Activated CD4-positive, CD25-positive, alpha-beta regulatory T cell treated with anti-CD3 and anti-CD28 coated beads, Interleukin-2, amount 50 U/mL, for 16 hours (primary cell): ENCODE results near the gene MCCD1.
A peak's percentile ranks its signal among the peaks of the same experiment; 100 is the strongest.

ENCODE experiments used
- DNase-seq: peaks from one replicate; pipeline ENCODE4 v3.0.0-alpha.2; 2020; ENCODE audit warnings: low read depth, low spot score

Gene MCCD1

DNA sequence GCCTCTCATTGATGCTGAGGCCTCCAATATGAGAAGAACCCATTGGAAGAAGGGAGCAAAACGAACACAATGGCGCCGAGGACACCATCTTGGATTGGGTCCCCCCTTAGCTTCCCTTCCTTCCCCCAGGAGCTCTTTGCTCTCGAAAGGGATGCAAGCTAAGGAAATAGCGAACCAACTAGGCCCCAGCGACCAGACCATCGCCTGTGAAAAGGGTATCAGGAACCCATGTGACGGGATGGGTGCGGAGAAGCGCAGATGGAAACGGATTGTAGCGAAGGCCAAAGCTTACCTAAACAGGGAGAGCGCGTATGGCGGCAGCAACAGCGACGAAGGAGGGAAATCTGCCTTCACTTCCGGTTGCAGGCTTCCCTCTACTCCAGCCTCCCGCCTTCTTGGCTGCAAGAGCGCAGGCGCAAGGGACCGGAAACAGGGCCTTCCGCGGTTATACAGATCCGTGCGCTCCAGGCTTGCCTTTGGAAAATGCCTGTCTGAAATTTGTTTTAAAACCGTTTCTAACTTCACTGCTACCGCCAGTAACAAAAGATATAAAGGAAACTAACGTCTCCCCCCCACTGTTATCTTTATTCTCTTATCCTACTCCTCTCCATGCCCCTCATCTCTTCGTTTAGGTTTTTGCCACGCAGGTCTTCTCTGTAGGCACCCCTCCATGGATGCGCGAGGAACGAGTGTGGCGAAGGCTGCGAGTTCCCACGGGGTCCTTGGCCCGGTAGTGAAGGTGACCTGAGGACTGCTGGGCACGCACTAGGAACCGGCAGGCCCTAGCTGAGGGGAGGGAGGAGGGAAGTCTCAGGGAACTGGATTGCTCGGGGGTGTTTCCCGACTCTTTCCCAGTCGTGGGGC is 13.1 kb downstream of the MCCD1 start, which contains the start of gene DDX39B:
Gene DDX39B (minus strand): TSS at position 346 of the 864 bp plus-strand sequence. CDS start 1,471 bp downstream, outside the sequence.
- peak; percentile 90 for DNase-seq

DNA sequence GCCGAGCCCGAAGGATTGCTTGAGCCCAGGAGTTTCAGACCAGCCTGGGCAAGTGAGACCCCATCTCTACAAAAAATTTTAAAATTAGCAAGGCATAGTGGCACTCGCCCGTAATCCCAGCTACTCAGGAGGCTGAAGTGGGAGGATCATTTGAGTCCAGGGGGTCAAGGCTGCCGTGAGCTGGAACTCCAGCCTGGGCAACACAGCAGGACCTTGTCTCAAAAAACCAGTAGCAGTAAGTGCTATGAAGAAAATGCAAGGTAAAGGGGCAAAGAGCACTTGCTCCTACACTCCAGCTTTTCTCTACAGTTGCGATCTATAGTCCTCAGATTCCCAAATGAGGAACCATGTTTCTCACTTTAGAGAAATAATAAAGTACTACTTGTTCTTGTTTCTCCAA is 14.9 kb downstream of the MCCD1 start:
- no peak for DNase-seq

DNA sequence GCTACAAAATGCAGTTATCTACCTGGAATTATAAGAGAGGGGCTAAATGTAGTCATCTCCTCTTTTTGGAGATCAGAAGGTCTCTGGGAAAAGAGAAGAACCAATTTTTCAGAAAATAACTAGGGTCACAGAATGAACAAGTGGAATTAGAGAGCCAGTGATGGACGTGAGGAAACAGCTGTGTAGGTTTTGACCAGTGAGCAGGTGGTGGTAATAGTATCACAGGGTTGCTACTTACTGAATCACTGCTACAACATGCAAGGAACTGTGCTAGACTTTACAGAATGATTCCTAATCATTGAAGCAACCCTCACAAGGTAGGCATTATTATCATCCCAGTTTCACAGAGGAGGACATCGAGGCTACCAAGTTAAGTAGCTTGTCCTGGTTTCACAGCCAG is 15.9 kb downstream of the MCCD1 start:
- DNase-seq, result no peak

DNA sequence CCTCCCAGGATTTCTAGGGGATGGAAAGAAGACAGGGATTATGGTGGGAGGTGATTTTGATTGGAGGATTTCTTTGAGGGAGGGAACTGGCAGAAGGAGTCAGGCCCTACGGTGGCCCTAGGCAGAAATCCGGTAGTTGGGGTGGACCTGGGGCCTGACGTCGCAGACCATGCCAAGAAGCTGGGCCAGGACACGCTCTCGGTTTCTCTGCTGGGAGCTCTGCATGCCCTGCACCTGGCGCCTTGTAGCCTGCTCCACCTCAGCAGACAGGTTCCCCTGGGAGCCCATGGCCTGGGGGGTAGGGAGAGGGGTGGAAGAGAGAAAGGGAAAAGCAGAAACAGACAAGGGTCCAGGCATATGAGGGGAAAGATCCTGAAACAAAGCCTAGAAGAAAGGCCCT is 16.5 kb downstream of the MCCD1 start:
- no peak for DNase-seq

DNA sequence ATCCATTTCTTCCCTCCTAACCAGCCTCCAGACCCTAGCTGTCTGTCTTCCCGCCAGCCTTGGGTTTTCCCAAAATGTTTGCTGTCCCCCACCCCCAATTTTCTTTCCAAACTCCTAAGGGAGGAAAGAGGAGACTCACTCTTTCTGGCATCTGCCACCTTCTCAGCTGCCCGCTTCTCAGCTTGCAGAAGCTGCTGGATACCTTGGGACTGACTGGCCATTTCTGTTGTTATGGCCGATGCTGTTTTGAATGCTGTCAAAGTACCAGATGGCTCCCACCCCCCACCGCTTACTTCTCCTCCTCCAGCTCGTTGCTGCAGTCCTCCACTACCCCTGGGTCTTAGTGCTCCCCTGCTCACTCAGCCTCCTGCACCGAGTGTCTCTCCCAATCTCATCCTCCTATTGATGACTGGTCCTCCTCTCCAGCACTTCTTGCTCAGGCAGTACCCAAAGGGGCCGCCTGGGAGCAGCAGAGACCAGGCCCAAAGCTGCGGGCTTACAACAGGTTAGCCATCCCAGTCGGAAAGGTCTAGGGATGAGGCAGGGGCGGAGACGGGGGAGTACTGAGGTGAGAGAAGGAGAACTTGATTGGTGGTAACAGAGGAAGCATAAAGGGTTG is 17.7 kb downstream of the MCCD1 start, which contains the start of gene ATP6V1G2:
Gene ATP6V1G2 (minus strand): TSS at position 270 of the 619 bp plus-strand sequence. CDS start 49 bp downstream, at position 221.
- DNase-seq, result peak; percentile 74

DNA sequence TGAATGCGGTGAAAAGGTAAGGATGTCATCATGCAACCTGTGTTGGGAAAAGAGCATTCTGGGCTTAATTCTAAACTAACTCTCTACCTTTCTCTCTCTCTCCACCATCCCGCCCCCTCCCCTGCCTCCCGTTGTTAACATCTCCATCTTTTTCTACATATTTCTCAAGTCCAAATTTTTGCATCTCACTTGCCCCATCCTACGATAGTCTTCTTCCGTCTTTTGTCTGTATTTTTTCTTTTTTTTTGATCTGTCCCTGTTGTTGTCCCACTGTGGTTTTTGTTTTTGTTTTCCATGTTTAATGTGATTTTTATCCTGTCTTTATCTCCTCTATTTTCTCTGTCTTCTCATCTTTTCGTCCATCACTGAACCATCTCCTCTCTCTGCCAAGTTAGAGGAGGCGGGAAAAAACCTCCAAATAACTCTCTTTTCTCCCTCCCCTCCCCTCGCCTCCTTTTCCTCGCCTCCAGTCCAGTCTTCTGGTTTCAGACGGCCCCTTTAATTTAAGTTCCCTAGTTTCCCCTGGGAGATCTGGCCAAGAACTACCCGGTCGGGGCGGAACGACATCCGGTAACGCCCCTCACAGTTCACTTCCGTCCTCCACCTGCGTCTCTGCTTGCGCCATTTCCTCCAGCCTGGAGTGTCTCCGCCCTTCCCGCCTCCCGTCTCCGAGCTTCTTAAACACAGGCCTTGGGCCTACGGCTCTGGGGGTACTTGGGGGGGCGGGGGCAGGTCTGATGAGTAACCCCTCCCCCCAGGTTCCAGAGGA is 18.4 kb downstream of the MCCD1 start, which contains the start of gene NFKBIL1:
Gene NFKBIL1 (plus strand): TSS at position 651 of the 769 bp plus-strand sequence. CDS start 87 bp downstream, at position 738.
- DNase-seq, result peak; percentile 81

DNA sequence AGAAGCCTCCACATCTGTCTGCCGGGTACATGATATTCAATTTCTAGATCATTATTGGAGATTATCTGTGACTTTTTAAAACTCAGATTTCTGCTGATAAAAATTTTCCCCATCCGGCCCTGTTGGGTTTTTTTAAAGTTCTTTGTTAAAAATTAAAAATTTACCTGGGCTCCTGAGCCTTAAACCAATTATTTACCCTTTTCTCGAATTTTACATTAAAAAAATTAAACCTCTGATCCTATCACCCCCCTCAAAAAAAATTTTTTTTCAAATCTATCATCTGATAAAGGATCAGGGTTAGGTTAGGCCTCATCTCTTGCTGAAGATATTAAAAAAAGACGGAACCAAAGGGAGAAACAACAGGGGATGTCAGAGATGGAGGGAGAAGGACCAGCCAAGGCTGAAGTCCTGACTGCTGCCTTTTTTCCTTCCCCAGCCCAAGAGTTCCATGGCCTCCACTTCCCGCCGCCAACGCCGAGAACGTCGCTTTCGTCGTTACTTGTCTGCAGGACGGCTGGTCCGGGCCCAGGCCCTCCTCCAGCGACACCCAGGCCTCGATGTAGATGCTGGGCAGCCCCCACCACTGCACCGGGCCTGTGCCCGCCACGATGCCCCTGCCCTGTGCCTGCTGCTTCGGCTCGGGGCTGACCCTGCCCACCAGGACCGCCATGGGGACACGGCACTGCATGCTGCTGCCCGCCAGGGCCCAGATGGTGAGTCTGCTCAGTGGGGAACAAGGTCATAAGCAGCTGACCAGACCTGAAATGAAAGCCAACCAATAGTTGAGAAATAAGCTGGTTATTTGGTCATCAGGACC is 19.2 kb downstream of the MCCD1 start:
- no peak for DNase-seq

DNA sequence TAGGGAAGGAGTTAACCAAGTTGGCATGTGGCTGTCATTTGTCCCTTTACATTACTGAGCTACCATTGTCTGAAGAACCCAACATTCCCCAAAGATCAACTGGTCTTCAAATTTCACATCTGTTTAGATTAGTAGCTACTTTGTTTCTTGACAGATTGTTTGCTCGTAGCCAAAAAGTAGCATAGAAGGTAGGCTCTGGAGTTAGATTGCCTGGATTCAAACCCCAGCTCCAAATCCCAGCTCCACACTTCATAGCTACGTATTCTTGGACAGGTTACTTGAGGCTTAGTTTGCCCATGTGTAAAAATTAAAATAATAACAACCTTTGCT is 19.7 kb downstream of the MCCD1 start:
- no peak for DNase-seq

DNA sequence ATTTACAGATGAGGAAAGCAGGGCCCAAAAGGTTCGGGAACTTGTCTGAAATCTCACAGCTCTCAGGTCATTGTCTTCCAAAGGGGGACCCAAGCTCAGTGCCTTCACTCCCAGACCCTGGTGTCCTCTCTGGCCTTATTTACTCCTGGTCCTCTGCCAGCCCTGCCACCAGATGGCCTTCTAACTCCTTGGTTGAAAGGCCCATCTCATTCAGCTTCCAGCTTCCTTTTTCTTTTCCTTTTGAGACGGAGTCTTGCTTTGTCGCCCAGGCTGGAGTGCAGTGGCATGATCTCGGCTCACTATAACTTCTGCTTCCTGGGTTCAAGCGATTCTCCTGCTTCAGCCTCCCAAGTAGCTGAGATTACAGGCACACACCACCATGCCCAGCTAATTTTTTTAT is 22.6 kb downstream of the MCCD1 start:
- peak; percentile 38 for DNase-seq

DNA sequence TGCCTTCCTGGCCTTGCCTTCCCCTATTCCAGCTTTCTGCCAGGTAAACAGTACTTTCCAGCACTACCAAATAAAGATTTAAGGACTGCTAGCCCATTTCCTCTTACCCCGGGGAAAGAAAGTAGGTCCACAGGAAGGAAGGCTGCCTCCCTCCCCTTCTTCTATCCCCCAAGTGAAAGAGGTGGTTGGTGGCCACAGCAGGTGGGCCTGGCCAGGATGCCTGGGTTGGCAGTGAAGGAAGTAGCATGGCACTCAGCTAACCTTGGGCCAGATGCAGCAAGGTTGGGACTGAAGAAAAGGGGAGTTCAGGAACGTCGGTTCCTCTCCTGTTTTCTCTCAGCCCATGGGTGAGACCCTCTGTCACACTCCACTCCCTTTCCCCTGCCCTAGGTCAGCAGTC is 27.5 kb downstream of the MCCD1 start:
- no peak for DNase-seq

DNA sequence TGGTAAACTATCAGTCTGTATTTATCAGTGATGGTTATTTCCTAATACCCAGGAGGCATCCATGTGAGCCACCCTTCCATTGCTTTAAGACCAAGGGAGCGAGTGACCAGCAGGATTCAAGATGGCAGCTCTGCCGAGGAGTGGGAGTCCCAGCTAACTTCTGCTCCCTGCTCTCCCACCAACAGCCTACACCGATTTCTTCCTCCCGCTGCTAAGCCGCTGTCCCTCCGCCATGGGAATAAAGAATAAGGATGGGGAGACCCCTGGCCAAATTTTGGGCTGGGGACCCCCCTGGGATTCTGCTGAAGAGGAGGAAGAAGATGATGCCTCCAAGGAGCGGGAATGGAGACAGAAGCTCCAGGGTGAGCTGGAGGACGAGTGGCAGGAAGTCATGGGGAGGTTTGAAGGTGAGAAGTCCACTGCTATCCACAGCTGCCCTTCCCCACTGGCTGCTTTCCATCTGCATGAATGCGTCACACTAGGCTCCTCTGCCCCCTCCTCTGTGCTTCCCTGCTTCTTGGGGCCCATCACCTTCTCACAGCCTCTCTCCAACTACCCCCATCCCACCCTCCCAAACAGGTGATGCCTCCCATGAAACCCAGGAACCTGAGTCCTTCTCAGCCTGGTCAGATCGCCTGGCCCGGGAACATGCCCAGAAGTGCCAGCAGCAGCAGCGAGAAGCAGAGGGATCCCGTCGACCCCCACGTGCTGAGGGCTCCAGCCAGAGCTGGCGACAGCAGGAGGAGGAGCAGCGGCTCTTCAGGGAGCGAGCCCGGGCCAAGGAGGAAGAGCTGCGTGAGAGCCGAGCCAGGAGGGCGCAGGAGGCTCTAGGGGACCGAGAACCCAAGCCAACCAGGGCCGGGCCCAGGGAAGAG is 28.9 kb downstream of the MCCD1 start:
- no peak for DNase-seq

DNA sequence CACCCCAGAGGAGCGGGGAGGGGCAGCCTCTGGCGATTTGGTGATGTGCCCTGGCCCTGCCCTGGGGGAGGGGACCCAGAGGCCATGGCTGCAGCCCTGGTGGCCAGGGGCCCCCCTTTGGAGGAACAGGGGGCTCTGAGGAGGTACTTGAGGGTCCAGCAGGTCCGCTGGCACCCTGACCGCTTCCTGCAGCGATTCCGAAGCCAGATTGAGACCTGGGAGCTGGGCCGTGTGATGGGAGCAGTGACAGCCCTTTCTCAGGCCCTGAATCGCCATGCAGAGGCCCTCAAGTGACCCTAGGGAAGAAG is 29.5 kb downstream of the MCCD1 start:
- DNase-seq, result no peak

DNA sequence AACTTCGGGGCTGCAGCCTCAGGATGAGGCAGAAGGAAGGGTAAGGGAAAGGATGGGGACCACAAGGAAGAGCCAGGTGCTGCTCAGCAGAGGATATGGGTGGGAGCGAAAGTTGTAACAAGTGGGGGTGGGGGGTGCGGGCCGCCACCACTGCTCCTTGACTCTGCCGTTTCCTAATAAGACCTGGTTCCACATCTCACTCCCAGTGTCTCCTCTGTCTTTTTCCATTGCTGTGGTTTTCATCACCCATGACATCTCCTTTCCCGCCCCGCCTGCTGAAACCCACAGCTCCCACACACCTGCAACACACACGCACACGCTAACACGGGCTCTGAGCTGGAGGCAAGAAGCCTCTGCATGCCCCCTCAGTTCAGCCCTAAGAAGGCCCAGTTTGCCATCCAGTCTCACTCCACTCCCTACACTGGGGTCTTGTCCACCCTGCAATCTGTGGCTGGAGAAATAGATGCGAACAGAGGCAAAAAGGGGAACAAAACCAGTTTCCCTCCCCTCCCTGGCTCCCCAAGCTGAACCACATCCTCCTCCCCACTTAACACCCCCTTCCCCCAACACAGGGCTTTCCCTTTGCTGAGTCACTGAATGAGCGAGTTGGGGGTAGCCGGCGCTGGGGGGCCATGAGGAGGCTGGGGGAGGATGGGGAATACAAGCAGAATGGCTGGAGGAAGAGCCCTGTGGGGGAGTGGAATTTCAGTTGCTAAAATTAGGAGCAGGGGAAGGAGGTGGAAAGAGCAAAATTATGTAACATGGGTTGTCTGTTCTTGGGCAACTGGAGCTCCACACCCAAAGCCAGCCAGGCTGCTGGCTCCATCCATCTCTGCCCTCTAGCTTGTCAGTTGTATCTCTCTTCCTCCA is 30.1 kb downstream of the MCCD1 start:
- peak; percentile 47 for DNase-seq

DNA sequence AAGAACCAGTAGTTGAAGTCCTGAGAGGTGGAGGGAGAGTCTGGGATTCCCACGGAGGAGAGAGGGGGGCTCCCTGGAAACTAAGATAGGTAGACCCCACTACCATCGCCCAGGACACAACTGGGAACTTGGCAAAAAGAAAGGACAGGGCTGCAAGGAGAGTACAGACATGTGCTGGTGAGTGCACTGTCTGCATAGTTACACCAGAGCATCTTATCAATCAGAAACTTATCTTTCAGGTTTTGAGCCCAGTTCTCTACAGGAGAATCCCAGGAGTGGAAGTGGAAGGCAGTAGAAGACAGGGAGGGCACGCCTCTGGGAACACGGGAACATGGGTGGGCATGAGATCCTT is 30.8 kb downstream of the MCCD1 start:
- DNase-seq, result no peak

DNA sequence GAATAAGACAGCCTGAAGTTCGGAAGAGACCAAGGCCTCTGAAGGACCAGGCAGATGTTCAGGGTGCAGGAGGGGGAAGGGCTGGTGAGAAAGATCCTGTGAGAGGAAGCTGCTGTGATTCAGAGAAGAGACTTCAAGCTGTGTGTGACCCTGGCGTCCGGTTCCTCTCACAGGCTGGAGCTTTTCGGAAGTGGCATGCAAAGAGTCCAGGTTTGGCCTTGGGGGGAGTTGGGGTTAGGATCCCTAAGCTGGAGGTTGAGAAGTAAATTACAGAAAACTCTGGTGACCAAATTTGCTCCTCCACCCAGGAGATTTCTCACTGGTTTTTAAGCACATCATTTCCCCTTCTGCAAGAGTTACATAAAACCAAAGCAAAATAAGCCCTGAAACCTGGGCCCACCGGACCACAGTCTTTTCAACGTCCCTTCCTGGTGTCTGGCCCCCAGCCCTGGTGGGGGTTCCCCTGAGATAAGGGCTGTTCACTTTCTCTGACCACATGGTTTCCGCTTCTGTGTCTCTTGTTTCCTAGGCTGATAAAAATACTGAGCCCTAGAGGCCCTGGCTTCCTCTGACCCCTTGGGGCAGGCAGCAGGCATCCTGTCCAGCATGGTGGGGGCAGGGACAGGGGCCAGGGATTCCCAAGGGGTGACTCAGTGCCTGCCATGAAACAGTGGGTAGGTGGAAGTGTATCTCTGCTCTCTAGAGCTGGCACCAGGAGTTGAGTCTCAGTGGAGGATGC is 31.4 kb downstream of the MCCD1 start:
- no peak for DNase-seq

DNA sequence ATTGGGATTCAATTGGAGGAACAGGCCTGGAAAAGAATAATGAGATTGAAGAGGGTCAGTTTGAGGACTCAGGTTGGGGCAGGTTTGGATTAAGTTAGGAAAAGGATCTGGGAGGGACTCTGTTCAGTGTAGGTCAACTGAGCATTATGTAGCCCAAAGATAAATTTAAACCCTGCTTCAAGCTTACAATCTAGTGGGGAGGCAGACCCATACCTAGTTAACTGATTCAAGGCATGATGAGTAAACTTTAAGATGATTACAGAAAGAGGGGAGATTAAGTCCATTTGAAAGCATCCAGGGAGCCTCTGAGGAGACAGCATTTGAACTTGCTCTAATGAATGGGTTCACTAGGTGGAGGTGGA is 31.9 kb downstream of the MCCD1 start:
- DNase-seq, result no peak

DNA sequence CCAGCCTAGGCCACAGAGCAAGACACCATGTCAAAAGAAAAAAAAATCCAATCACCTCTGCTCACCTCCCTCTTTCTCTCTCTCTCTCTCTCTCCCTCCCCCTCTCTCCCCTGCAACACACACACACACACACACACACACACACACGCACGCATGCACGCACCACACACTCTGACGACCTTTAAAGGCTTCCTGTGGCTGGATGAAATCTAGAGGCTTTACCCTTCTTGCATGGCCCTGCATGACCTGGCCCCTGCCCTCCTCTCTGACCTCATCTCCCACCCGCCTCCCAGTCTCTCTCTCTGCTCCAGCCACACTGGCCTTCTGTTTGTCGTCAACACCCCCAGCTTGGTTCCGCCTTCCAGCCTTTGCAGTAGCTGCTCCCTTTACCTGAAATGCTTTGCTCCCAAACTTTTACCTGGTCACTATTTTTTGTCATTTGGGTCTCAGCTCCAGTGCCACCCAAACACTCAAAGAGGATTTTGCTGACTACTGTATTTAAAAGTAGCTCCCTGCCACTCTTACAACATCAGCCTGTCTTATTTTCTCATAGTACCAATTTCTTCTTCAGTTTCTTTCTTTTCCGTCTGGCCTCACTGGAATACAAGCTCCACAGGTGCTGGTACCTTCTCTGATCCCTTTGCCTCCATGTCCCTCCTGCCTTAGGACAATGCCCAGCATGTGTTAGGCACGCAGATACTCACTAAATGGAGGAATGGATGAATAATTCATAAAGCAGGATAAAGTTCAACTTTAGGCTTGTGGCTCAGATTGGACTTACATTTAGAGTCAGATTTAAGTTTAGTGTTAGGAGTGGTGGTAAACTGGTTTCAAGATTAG is 39.0 kb downstream of the MCCD1 start:
- DNase-seq, result no peak

DNA sequence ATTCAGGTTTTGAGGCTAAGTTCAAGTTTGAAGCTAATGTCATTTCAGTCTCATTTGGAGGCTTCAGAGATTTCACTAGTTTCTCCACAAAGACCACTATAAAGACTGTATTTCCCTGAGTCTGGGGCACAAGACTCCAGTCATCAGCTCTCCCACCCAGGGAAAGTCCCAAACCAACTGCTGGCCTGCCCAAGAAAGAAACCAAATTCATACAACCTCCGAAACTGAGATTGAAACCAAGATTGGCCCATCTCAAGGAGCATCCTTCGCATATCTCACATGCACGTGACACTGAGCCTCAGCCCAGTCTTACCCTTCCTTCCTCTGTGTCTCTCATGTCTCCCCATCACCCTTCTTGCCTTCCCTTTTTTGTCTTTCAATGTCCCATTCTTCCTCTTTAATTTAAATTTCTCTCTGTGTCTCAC is 39.8 kb downstream of the MCCD1 start:
- peak; percentile 61 for DNase-seq
